GM19452 (cell line): ENCODE results near the gene REM2.
"Not testable (repeated sequence)": the region's sequence is repeated elsewhere in the genome, so short reads cannot be mapped to it uniquely, and the experiment has no call there.

Experiments
- ATAC-seq: cut with Tn5 transposase; IDR thresholded peaks from one replicate; pipeline ENCODE4 v1.9.1; 2021; ENCODE audit not compliant: unreplicated experiment

Gene REM2

DNA sequence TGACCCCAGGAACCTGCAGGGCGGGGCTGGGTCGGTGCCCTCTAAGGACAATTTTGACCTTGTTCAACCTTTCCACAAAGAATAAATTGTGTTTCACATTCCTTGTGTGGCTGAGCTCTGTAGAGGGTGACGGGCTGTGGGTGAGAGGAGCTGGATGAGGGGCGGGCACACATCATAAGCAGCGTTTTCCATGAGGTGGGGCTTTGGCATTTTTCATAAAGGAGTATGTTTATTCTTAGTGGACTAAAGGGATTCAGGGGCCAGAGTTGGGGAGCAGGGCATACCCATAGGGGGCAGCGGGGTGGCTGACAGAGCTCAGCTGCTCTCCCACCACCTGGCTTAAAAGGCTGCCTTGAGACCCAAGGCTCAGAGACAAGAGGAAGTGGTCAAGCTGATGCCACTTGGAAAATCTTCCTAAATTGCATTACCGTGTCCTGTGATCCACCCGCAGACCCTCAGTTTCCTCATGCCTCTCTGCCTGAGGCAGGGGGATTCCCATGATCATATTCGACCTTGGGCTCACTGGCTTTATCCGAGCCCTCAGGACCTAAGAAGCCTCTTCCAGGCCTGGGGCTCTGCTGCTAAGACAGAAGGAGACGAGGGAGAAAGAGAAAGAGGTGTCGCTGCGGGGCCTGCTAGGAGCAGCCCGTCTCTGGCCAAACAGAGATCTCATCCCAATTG, 35.2 kb upstream of the REM2 start:
- ATAC-seq, result no peak

DNA sequence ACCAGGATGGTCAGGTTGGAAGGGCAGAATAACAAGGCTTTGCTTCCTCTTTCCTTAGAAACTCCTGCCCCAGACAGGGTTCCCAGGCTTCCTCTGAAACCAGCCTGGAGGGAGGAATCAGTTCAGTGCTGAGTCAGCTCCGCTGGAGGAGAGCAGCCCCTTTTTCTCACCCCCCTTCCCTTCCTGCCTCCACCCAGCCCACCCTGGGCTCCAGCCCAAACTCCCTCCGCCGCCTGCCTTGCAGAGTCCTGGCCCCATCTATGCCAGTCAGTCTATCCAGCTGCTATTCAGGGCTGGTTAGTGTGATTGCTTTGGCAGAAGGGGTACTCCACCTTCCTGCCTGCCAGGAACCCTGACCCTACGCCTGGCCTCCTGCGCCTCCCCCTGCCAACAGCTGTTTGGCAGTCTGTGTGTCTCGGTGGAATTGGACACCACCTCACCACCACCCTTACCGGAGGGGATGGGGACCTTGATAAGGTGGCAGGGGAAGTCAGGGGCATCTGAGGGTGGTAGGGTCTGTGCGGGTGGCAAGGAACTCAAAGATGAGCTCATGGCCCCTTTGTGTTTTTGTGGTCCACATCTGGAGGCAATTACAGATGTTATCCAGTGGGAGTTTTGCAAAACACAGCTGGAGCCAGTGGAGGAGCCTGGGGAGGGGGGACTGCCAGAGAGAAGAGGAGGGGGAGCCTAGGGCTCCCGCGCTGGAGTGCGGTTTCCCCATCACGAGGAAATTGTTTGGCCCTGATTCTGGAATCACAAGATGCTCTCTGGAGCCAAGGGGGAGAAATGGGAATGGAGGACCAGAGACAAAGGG, 34.5 kb upstream of the REM2 start:
- no peak for ATAC-seq

DNA sequence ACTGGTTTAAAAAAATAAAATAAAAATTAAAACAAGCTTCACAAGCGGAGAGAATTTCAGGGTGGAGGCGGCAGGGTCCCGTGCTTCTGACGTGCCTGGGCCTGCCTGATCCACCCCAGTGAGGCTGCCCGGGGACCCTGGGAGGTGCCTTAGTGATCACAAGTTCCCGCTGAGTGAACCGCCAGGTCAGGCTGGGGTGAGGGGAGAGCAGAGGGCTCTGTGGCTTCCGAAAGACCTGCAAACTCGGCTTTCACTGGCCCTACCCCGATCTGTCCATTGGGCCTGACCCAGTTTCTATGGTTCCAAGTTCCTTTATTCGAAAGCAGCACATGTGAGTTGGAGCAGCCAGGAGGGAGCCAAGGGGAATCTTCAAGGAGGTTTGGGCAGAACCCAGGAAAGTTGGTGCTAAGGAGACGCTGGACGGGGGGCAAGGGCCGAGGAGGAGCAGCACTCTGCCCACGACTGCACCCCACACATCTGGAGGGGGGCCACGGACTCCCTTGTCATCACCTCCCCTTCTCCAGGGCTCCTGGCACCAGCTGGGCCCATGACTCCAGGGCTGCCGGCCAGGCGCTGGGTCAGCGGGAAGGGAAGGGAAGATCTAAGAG, 33.7 kb upstream of the REM2 start:
- no peak for ATAC-seq

DNA sequence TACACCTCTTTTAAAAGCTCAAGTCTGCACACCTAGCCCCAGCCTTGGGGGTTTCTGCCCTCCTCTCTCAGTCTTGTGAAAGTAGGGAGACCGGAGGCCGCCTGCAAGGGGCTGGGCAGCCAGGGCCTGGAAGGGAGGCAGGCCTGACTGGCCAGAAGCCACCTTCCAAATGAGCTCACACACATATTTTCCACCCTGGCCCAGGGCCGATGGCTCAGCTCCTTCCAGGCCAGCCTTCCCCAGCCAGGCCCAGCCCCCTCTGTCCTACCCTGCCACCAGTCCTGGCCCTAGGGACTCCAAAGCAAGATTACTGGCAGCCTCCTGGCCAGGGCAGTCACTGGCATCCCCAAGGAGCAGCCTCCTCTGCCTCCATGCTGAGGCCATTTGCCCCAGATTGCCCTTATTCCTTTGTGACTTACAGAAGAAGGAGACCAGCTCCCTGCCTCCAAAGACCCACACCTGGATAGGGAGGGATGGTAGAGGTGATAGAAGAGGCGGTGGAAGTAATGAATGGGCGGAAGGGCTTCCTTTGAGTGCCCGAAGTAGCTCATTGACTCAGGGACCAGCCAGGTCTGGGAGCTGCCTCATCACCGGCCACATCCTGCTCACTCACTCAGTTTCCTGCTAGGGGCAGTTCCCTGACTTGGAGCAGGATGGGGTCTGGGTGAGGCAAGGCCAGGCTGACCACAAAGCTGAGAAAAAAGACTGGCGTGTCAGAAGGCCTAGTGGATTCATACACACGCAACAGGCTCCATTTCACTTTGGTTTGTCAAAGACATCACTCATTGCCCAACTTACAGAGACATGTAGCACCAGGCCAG, 31.9 kb upstream of the REM2 start:
- no peak for ATAC-seq

DNA sequence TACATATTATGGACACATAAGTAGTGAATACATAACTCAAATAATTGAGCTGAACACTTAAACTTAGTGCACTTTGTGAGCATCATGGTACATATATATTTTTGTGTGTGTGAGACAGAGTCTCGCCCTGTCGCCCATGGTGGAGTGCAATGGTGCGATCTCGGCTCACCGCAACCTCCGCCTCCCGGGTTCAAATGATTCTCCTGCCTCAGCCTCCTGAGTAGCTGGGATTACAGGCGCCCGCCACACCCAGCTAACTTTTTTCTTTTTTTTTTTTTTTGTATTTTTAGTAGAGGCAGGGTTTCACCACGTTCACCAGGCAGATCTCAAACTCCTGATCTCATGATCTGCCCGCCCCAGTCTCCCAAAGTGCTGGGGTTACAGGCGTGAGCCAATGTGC, 30.8 kb upstream of the REM2 start:
- not testable (repeated sequence) for ATAC-seq

DNA sequence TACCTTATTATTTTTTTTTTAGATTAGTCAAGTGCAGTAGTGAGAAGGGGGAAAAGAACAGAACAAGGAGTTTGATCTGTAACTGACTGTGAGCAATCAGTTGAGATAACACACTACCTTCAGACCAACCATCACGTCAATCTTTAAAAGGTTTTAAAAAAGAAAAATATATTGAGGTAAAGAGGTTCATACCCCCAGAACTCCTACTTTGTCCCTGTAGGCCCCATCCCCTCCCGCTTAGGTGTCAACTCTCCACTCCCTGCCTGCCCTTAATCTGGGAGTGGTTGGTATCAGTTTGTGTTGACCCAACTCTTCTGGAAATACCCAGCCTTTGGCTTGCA, 30.5 kb upstream of the REM2 start:
- no peak for ATAC-seq

DNA sequence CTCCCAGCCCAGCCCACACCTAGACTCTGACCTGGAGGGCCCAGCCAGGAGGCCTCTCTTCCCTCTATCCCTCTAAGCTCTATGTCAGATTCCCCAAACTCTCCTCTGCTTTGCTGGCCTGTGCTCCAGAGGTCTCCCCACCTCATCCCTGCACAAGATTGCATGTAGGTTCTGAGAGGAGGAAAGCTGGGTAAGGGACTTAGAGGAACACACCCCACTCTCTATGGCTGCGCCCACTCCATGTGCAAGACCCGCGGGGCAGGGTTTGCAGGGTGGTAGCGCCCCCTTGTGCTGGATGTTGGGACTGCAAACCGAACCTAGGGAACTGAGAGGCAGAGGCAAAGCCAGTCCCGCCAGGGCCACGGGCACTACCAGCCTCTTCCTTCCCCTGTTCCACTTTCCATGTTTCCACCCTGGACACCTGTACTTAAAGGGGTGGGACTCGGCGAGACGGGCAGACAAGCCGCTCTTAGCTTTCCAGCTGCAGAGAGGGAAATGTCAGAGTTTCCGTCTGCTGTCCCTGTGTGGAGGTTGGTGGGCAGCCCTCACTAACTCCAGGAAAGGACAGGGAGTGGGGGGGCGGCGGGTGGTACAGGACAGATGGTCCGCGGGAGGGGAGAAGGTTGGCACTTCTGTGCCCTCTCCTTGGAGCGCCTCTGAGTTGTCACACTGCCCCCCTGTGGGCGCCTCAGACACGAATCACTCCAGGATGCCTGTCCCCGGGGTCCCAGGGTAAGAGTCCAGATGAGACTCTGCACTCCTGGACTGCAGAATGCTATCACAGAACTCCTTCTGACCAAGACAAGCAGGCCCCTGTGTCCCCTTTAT, 29.9 kb upstream of the REM2 start:
- peak; percentile 75 for ATAC-seq

DNA sequence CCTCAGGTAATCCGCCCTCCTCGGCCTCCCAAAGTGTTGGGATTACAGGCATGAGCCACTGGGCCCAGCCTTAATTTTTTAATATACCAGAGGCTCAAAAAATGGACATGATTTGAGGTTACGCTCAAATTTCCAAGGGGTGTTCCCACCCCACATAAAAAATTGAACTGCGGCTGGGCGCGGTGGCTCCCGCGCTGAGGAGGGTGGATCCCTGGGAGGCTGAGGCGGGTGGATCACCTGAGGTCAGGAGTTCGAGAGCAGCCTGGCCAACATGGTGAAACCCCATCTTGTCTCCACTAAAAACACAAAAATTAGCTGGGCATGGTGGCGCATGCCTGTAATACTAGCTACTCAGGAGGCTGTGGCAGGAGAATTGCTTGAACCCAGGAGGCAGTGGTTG, 28.7 kb upstream of the REM2 start:
- ATAC-seq, result not testable (repeated sequence)

DNA sequence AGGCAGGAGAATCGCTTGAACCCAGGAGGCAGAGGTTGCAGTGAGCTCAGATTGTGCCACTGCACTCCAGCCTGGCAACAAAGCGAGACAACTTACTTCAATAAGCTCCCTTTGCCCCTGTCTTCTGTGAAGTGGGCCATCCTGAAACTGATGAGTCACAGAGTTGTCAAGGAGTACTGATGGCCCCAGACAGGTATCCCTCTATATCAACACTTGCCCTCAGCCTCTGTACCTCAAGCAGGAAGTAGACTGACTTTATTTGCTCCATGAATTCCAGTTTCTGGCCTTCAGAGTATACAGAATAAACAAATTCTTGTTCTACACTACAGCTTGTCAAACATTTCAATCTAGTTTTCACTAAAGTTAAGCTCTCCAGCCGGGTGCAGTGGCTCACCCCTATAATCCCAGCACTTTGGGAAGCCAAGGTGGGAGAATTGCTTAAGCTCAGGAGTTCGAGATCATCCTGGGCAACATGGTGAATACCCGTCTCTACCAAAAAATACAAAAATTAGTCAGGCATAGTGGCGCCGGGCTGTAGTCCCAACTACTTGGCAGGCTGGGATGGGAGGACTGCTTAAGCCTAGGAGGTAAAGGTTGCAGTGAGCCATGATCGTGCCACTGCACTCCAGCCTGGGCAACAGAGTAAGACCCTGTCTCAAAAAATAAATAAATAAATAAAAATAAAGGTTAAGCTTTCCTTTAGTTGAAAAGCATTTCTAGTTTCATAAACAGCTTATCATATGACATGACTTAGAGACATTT, 27.9 kb upstream of the REM2 start:
- ATAC-seq, result no peak

DNA sequence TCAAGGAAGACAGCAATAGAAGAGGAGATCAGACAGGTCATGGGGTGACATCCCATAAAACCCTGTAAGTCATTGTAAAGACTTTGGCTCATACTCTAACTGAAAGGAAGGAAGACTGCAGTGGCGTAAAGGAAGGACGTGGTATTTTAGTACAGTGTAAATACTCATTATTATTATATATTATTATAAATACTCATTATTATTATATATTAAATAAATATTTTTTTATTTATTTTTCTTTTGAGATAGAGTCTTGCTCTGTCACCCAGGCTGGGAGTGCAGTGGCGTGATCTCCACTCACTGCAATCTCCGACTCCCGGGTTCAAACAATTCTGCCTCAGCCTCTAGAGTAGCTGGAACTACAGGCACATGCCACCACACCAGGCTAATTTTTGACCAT, 26.6 kb upstream of the REM2 start:
- ATAC-seq, result no peak

DNA sequence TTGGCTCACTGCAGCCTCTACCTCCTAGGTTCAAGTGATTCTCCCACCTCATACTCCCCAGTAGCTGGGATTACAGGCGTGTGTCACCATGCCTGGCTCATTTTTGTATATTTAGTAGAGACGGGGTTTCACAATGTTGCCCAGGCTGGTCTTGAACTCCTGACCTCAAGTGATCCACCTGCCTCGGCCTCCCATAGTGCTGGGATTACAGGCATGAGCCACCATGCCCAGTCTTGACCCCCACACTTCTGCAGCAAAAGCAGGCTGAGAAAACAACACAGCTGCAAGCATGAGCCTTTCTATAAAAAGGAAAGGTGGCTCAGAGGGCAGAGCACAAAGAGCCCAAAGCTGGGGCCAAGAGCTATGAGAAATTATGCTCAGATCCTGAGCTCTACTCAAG, 22.6 kb upstream of the REM2 start:
- not testable (repeated sequence) for ATAC-seq

DNA sequence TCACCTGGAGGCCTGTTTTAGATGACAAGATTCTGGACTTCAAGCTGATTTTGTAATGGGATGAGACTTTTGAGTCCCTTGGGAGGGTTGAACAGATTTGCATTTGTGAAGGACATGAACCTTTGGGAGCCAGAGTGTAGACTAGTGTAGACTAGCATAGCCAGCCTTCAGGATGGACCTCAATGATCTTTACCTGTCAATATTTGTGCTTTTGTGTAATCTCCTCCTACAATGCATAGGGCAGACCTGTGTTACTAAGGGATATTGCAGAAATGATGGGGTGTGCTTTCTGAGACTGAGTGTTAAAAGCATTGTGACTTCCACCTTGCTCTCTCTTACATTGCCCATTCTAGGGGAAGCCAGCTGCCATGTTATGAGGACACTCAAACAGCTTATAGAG, 21.4 kb upstream of the REM2 start:
- no peak for ATAC-seq

DNA sequence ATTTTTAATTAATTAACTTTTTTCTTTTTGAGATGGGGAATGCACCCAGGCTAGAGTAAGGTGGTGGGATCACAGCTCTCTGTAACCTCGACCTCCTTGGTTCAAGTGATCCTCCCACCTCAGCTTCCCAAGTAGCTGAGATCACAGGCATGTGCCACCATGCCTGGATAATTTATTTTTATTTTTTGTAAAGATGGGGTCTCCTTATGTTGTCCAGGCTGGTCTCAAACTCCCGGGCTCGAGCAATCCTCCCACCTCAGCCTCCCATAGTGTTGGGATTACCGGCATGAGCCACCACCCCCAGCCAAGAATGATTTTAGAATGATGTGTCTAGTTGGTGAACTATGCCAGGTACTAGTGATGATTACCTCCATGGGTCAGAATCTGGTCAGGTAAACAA, 18.0 kb upstream of the REM2 start:
- ATAC-seq, result no peak

DNA sequence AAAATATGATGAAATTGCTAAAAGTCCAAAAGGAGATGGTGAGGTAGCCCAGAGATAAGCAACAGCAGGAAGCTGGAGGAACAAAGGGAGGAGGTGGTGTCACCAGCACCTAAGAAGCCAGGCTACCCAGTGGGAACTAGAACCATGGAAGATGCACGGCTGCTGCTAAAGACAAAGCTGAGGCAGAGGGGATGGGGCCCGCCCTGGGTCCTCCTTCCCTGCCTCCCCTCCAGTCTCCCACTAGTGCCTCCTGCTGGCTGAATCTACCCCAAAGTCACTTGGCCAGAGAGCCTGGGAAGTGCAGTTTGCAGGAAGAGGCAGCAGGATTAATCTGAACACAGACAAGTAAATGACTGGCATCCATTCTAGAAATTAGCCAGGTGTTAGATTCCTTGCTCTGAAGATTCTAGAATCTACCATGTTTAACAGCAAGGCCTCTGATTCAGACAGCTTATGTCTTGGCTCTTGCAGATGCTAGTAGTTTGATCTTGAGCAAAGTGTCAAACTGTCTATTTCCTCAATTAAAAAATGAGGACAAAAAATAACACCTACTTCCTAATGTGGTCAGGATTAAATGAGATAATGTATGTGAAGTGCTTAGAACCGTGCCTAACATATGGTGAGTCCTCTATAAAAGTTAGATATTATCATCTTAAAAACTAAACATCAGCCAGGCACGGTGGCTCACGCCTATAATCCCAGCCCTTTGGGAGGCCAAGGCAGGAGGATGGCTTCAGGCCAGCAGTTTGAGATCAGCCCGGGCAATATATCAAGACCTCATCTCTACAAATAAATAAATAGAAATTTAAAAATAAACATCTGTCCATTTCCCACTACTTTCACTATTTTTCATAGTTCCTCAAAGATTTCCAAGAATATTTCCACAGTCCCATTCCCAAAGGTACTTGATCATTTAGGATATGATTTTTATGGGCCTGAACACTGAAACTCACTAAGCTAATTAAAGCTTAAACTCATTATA, 17.3 kb upstream of the REM2 start:
- ATAC-seq, result no peak

DNA sequence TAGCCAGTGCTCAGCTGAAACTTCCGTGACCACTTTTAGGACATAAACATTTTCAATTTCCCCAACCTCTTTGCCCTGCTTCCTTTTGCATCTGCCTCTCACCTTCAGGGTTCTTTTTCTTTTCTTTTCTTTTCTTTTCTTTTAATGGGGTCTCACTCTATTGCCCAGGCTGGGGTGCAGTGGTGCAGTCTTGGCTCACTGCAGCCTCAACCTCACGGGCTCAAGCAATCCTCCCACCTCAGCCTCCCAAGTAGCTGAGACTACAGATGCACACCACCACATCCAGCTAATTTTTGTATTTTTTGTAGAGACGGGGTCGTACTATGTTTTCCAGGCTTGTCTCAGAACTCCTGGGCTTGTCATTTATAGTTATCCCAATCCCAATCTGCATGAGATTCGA, 16.1 kb upstream of the REM2 start:
- no peak for ATAC-seq

DNA sequence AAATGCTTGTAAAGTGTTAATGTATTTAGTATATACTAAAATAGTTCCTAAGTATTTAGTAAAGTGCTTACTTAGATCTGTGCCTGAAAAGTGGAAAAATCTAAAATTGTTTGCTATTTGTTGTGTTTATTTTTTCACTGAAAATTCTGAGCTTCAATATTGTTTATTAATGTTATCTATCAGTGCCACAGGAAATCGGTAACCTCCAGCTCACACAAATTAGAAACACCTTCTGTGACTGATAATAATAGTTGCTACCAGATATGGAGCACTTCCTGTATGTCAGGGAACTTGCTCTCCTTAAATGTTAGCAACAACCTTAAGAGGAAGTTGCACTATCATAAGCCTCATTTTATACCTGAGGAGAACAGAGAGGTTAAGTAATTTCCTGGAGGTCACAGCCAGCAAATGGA, 12.2 kb upstream of the REM2 start:
- peak; percentile 46 for ATAC-seq

DNA sequence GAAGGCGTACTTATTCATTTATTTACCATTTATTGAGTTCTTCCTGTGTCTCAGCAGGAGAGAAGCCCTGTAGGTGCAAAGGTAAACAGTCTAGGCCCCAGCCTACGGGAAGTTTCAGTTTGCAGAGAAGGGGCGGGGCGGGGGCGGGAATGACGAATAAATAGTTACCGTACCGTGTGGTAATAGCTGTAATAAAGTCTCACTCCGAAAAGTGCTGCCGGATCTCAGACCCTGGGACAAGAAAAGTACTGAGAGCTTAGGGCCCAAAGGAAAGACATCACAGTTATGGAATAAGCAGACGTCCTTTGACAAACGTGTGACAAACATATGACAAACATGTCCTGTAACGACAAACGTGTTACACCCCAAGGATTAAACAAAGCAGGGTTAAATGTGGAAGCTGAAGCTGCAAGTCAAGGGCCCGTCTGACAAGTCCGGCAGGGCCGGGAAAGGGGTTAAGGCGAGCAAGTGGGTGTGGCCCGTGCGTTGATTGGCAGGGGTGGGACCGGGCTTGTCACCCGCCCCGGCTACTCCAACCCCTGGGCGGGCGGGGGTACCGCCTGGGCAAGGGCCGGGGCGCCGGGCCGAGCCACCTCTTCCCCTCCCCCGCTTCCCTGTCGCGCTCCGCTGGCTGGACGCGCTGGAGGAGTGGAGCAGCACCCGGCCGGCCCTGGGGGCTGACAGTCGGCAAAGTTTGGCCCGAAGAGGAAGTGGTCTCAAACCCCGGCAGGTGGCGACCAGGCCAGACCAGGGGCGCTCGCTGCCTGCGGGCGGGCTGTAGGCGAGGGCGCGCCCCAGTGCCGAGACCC, 11.6 kb upstream of the REM2 start, which contains the start of gene LRP10:
Gene LRP10 (plus strand): TSS at position 517 of the 809 bp plus-strand sequence. CDS start 564 bp downstream, outside the sequence.
- peak; percentile 73 for ATAC-seq
